NCI-H69 (cell line): ENCODE results near the gene ASIC3.
"Not testable (repeated sequence)": the region's sequence is repeated elsewhere in the genome, so short reads cannot be mapped to it uniquely, and the experiment has no call there.

Experiments
- DNase-seq: peaks from one replicate; lab custom pipeline; 2025; lab: John Stamatoyannopoulos, UW

The ASIC3 gene

GRCh38 chr7:151047976-151048815, at the start of gene ASIC3:
ASIC3 (plus strand) TSS chr7:151048531; CDS start chr7:151048886, 355 bp downstream.
- peak; percentile 25 for DNase-seq

- DNase-seq: no peak
Observed at GRCh38 chr7:150999001-150999400, 49.3 kb upstream of the ASIC3 start.

GRCh38 chr7:150999497-151000230, 48.7 kb upstream of the ASIC3 start:
- DNase-seq: no peak

- DNase-seq: no peak
Observed at GRCh38 chr7:151000897-151001495, 47.3 kb upstream of the ASIC3 start.

GRCh38 chr7:151001546-151001945, 46.8 kb upstream of the ASIC3 start:
- DNase-seq: no peak

- DNase-seq: peak; percentile 78
Observed at GRCh38 chr7:151003572-151003971, 44.8 kb upstream of the ASIC3 start.

- DNase-seq: no peak
Observed at GRCh38 chr7:151005566-151005965, 42.8 kb upstream of the ASIC3 start.

- DNase-seq: no peak
Observed at GRCh38 chr7:151006590-151007300, 41.6 kb upstream of the ASIC3 start.

- no peak for DNase-seq
Observed at GRCh38 chr7:151007469-151007898, 40.8 kb upstream of the ASIC3 start.

GRCh38 chr7:151008143-151008510, 40.2 kb upstream of the ASIC3 start:
- no peak for DNase-seq

GRCh38 chr7:151008511-151009323, 39.6 kb upstream of the ASIC3 start:
- DNase-seq: peak; percentile 28

GRCh38 chr7:151009327-151010036, 38.8 kb upstream of the ASIC3 start:
- no peak for DNase-seq

GRCh38 chr7:151010037-151010306, 38.4 kb upstream of the ASIC3 start:
- no peak for DNase-seq

- no peak for DNase-seq
Observed at GRCh38 chr7:151010307-151011096, 37.8 kb upstream of the ASIC3 start.

- no peak for DNase-seq
Observed at GRCh38 chr7:151011097-151011409, 37.3 kb upstream of the ASIC3 start.

GRCh38 chr7:151011616-151012015, 36.7 kb upstream of the ASIC3 start:
- DNase-seq: not testable (repeated sequence)

- no peak for DNase-seq
Observed at GRCh38 chr7:151012031-151012692, 36.2 kb upstream of the ASIC3 start.

GRCh38 chr7:151012911-151013347, 35.4 kb upstream of the ASIC3 start:
- DNase-seq: peak; percentile 30

- no peak for DNase-seq
Observed at GRCh38 chr7:151013356-151013732, 35.0 kb upstream of the ASIC3 start.
